Stimulated activated CD8-positive, alpha-beta memory T cell treated with anti-CD3 and anti-CD28 coated beads, Interleukin-15, amount 100 ng/mL, for 48 hours (primary cell): Measurements from ENCODE around the gene CEP63.

Experiments
- DNase-seq, 2 donors: peaks; one replicate each; pipeline ENCODE4 v3.0.0-alpha.2; 2020; ENCODE audit warnings: low read depth in 2 of 2

CEP63 gene

DNA sequence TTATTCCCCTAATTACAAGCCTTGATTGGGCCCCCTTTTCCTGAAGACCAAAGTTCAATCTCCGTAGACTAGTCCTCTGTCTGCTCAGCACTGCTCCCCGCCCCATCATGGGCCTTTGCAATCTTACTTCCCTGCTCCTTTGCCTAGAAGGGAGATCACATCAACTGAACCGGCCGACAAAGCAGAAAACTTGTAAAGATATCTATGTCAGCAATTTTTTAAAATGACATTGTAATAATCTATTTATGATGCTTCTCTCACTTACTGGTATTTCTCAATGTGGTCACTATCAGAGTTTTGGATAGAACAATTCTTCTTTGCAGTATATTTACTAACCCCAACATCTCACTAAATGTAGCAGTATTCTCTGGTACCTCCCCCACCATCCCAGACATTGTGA is 17.3 kb upstream of the CEP63 start:
- DNase-seq = no peak

DNA sequence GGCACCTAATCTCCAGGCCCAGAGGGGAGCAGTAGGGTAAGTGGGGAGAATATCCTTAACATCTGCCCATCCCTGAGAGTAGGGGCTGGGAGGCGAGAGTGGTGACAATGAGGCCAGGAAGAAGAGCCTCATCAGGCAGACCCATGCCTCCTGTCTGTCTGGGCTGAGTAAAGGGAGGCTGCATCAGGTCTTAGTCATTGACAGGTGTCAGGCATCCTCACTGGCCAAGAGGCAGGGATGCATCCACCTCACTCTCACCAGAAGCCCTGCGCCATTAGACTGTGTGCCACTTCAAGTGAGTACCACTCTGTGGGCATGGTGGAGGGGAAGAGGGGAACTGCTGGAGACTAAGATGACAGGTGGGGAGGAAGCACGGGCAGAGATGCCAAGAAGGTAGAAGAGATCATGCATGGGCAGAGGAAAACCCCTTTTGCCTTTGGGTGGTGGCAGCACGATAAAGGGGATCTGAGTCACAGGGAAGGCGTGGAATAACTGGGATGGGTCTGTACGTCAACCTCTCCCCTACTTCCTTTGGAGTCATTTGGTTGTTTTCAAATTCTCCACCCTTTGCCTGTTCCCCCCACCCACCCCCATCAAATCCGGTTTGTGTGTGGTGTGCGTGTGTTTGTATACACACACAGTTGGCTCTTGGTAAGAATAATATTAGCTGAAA is 14.2 kb upstream of the CEP63 start:
- no peak for DNase-seq

DNA sequence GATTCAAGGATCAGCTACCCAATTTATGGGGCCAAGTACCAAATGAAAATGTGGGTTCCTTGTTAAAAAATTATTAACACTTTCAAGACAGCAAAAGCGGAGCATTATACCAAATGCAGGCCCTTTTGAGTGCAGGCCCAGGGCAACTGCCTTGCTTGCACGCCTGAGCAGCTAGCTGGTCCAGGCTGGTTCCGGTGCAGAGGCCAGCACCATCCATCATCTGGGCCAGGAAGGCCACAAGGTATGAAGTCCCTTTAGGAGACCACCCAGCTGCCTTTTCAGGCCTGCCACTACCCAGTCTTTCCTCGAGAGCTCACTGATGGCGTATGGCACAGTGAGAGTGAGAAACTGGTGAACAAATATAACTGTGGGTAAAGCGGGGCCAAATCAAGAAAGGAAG is 13.0 kb upstream of the CEP63 start:
- DNase-seq = no peak

DNA sequence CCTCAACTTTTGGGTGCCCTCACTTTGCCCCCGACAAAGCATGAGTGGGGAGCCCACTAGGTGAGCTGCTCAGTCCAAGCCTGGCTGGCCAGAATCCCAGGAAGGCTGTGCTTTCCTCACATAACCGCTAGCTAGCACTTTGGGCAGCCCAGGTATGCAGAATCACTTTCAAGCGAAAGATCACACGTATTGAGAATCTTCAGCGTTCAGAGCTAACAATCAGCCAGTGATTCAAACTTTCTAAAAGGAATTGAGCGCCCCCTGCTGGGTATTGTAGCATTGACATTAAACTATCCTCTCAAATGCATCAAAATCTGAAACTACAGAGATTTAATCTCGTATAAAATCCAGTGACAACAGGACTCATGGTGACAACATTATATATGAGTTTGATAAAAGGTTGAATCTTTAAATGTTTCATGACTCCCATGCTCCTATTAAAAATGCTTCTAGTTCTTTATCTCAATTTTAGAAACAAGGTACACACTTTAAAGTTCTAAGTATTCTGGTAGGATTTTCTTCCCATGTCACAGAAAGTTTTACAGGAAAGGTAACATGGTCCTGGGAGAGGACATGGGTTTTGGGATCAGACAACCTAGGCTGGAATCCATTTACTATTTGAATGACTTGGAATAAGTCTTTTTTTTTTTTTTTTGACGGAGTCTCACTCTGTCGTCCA is 11.8 kb upstream of the CEP63 start:
- DNase-seq = peak in 1 of 2 donors; percentile 30

DNA sequence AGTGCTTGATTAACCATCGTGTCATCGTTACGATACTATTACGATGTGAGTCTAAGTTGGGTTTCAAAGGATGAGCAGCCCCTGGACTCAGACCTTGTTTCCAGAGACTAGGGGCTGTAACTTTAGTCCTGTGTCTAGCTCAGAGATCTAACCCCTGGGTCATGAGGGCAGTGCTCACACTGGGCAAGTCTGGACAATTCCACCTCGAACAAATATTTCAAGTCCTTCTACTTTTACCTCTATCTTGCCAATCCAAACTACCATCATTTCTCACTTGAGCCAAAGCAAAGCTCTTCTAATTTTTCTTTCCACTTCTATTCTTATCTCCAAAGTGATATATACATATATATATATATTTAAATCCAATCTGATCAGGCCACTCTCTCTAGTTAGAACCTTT is 10.9 kb upstream of the CEP63 start:
- no peak for DNase-seq

DNA sequence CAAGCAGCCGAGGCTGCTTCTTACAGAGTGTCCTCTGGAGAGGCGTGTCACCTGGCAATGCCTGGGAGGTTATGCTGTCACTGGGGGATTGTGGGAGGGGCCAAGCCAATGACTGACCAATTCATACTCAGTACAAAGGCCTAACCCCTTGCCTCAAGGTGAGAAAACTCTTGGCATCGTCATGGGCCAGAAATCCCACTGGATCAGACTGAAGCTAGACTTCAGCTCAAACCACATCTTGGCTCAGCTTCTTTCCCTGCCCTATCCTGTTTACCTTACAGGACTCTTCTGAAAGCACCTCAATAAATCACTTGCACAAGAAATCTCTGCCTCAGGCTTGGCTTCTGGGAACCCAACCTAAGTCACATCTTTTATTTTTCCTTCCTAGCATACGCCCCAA is 9.6 kb upstream of the CEP63 start:
- DNase-seq = no peak

DNA sequence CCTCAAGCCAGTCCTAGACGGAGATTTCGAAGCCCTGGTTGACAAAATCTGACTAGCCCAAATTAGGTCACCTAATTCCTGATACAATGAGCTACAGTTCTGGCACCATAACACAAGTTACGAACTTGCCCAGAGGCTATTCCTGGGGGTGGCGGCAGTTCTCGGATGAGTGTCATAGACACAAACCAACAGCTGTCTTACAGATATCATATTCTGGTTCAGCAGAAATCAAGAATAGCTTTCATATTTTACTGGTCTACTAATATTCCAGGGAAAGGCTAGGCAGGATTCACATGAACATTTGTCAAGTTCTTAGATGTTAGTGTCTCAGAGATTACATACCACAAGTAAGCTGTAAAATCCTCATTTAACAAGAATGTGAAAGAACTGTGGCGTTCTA is 8.9 kb upstream of the CEP63 start:
- no peak for DNase-seq

DNA sequence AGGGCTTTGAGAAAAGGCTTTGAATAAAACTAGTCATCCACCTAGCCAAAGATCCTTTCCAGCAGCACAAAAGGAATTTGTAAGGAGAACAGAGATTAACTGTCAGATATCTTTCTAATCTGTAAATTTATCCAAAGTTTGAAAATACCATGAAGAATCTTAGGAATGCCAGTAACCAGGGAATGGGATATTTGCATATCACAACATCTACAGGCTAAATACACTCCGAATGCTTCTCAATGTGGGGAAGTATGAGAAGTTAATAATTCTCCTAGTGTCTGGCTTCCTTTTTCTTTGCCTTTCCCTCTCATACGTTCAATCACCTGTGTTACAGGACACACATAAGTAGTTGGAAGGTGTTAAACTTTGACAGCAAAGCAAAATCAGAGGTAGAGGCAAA is 7.9 kb upstream of the CEP63 start:
- DNase-seq = no peak

DNA sequence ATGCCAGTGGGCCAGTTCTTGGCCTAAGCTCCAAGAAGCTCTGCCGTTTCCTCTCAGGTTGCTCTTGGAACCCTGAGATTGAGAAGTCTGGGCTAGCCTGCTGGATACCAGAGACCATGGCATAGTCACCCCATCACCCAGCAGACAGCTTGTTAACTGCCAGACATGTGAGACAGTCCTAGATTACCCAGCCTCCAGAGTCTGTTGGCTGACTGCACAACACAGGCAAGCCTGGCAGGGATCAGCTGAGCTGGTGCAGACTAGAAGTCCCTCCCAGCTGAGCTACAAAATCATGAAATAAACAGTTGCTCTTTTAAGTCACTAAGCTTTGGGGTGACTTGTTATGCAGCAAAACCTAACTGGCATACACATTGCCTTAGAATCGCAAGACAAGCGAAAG is 5.3 kb upstream of the CEP63 start:
- DNase-seq = no peak

DNA sequence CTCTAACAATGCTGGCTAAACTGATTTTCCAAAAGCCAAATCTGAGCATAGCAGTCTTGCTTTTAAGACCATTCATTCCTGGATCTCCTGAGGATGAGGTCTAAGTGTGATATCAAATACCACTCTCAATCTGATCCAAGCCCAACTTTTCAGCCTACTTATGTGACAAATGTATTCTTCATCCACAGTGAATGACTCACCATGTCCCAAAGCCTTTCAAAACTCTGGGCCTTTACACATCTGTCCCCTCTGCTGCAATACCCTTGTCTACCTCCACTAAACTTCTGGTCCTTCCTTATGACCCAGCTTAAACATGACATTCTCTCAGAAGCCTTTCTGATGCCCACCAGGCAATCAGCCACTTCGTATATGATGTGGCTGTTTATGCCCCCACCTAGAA is 4.7 kb upstream of the CEP63 start:
- DNase-seq = no peak

DNA sequence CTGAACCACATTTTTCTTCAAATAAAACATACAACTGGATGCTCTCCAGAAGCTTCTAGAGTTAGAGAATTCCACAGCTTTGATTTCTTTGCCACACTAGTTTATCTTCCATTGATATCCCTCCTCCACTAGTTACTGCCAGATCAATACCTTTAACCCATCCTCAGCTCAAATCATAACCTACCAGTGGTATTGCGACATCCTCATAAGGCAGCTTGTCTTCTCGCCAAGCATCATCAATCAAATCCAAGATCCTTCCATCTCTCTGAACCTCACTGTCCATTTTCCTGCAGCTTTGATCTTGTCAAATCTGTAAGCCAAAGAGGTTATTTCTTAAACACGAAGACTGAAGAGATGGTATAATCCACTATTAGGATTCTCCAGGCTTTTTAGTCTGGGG is 3.2 kb upstream of the CEP63 start:
- no peak for DNase-seq

DNA sequence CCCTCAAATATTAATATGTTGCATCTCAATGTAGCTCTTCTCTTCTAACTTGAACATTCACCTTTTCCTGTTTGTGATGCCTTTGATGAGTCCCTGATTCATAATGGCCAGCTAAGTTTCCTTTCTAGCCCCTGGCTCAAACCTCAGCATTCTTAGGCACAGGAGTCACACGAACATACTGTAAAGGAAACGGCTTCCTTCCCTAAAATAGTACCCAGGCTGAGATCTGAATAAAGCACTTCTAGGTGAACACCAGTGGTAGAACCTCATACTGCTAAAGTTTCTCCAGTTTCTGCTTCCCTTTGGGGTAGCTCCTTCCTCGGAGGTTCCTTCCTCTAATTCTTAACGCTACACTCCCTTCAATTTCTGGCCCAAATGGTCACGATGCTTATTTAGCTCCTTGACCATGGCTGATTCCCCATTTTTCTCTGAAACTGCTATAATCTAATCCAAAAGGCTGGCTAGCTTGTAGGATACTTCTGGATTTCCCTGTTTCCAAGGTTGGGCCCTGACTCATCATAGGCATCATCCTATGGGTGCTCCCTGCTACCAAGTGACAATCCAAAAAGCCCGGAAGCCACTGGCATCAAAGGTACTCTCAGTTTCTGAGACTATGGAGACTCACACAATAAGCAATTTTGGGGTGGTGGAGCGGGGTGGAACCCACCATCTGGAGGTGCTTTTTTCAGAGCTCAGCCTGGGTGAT is 2.5 kb upstream of the CEP63 start:
- DNase-seq = no peak

DNA sequence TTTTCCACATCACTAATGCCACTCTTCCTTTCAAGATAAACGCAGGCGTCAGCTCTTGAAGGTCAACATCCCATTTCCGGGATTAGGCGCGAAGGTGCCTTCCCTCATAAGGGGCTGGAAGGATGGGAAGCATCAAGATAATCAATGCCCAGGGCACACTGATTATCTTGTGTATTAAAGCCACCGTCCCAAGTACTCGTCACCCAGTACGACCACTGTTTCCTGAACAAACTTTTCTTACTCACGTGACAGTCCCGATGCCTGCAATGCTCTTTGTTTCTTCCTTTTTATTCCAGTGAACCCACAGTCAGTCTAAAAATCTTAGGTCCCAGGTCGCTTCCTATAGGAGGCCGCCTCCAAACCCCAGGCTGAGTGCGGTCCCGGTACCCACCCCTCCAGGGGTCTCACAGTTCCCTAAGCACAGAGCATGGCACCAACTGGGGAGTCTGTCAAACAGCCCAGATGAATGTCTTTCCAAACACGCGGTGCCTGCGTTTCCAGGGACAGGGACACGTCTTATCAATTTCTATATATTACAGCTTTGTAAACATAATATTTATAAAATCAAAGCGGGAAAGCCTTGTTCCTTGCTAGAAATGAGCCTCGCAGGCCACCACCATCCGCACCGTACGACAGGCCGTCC is 661 bp upstream of the CEP63 start:
- DNase-seq = no peak

DNA sequence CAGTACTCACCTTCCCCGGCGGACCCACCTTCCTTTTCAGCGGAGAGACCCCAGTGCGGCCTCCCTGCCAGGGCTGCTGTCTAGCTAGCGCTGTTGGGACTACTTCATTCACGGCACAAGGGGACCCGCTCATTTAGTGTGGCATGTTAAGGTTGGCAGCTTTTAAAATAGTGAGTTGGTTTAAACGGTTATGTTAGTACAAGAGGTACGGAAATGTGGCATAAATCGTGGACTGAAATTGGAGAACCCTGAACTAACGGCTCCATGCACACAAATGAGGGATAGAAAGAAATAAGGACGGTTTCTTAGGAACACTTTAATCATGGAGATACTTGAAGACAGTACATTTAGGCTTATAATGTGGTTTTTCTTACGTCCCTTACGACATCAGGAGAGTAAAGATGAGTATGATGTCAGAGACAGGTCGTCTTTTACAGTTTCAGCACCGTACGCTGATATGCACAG is 752 bp downstream of the CEP63 start:
- DNase-seq = no peak

DNA sequence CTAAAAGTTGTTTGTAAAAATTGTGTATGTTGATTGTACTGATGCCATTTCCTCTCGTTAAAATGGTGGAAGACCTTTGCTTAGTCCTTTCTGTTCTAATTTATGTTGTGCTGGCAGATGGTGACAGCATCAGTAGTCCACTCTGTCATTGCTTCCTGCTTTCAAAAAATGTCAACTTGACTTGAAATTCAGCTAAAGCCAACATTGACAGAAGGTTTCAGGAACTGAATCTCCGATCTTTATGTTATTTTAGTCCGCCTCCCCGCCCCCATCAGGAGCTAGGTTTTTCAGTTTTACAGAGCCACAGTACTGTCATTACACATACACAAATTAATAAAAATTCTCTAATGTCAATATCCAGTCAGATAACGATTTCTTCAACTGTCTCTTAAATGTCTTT is 1.5 kb downstream of the CEP63 start:
- no peak for DNase-seq

DNA sequence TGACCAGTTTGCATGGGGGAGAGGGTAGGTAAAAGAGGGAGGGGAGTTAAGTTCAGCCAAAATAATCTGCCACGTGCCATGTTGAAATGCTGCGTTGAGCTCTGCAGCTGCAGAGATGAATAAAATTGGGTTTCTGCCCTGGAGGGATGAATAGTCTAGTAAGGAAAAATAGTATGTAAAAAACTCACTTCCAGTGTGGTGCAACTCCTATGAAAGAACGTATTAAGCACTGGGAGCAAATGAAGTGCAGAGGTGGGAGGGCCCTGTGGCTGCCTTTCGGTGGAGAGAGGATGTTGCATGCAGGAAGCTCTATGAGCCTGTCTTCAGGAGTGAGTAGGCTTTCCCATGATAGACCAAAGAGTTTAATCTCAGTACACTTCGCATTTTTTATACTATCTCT is 8.6 kb downstream of the CEP63 start:
- no peak for DNase-seq

DNA sequence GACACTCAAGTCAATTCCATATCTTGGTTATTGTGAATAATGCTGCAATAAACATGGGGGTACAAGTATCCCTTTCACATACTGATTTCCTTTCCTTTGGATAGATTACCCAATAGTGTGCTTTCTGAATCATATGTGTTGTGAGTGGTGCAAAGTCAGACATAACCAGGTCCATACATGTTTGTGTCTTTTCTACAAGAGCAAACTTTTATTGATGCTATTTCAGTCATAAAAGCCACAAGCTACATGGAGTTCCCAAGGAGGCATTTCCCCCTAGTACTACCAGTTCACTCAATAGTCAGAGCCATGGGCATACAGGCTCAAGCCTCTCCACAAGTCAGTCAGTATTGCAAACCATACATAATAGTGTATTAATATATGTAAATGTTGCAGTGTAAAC is 10.1 kb downstream of the CEP63 start:
- DNase-seq = no peak

DNA sequence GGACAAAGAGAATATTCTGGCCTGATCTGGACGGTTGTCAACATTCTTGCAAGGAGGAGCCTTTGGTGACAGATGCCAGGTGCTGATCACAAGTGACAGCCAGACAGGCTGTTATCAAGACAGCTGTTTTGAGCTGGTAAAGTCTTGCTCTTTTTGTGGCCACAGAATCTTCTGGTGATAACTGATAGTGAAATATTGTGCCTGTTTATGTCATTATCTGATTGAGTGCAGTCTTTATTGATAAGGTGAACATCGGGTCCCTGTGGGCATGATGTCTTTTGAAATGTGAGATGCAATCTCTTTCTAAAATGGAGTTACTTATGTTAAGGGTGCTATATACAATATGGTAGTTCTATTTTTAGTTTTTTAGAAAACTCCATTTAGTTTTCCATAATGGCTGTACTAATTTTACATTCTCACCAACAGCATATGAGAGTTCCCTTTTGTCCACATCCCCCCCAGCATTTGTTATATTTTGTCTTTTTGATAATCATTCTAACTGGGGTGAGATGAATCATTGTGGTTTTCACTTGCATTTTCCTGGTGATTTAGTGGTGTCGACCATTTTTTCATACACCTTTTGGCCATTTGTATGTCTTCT is 10.7 kb downstream of the CEP63 start:
- DNase-seq = no peak

DNA sequence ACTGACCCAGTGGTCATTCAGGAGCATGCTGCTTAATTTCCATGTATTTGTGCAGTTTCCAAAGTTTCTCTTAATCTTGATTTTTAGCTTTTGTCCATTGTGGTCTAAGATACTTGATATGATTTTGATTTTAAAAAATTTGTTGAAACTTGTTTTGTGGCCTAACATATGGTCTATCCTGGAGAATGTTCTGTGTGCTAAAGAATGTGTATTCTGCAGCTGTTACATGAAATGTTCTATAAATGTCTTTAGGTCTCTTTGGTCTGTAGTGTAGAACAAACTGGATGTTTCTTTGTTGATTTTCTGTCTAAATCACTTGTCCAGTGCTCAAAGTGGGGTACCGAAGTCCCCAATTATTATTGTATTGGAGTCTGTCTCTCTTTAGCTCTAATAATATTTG is 17.4 kb downstream of the CEP63 start:
- no peak for DNase-seq

DNA sequence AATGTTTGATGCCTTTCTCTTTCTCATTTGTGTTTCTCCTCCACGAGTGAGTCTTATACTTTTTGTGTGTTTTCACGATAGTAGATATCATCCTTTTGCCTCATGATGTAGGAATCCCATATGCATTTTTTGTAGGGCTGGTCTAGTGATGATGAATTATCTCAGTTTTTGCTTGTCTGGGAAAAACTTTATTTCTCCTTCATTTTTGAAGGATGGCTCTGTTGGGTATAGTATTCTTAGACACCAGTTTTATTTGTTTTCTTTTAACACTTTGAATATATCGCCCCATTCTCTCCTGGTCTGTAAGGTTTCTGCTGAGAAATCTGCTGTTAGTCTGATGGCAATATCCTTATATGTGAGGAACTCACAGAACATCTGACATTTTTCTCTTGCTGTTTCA is 18.3 kb downstream of the CEP63 start:
- no peak for DNase-seq

DNA sequence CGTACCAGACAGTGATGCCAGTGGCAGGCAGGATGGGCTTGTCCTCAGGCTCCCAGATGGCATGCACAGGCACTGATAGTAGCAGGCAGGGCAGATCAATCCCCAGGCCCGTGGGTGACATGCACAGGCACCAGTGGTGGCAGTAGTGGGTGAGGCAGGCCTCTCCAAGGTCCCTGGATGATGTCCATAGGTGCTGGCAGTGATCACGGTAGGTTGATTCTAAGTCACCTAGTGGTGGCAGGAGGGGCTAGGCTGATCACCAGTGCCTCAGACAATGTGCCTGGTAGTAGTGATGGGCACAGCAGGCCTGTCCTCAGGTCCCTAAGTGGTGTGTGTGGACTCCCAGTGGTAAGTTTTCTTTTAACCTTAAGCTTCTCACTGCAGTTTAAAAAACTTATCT is 19.6 kb downstream of the CEP63 start:
- no peak for DNase-seq

DNA sequence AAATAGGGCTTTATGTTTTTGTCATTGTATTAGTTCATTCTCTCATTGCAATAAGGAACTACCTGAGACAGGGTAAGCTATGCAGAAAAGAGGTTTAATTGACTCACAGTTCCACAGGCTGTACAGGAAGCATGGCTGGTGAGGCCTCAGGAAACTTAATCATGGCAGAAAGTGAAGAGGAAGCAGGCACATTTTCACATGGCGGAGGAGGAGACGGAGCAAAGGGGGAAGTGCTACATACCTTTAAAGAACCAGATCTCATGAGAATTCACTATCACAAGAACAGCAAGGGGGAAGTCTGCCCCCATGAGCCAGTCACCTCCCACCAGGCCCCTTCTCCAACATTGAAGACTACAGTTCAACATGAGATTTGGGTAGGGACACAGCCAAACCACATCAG is 25.6 kb downstream of the CEP63 start:
- DNase-seq = no peak
